ENCODE results near the gene LHPP. TPM values are rescaled to one million over a fixed set of nuclear protein-coding genes. Genes with fewer than 3 reads are reported as not detected.

Gene LHPP
- total and polyA plus RNA-seq, 2 experiments from 2014 or later, result 27.4 to 40.2 TPM

DNA sequence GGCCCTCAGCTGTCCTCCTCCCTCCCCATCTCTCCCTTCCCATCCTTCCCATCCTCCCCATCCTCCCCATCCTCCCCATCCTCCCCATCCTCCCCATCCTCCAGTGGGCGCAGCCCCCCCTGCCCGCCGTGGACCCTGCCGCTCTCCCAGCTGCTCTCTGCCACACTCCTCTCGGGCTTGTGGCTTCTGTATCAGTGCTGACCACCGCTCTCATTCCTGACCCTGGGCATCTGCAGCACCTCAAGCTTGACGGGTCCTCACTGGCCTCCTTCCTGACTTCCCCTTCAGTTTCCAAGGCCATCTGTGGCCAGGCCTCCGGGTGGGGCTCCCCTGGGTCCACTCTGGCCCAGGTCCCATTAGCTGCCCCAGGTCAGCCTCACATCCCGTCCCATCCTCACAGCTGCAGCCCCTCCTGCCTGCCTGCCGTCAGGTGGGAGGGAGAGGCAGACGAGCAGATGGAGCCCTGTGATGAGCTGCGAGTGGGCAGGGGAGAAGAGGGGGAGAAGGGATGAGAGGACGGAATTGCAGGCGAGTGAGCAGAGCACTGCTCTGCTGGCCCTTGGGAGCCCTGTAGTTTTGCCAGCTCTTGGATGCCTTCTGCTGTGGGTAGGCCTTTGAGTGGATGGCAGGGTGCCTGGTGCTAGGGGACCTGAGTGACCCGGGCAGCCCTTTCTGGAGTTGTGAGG, 35.7 kb downstream of the LHPP start:
- H3K9me2 ChIP-seq (ENCODE audit: insufficient read depth), result no peaks in the 10 kb centered on the region
- H4K20me1 ChIP-seq (replicated peaks; ENCODE audit: insufficient read depth), result no peaks in the 10 kb centered on the region; the same call in 1 of the 2 replicates
- 0 out of 2 replicates have a peak, but pooled peaks cover 5% of the 10 kb centered on the region for H3F3A ChIP-seq (replicated peaks; ENCODE audit: low read depth)
- H3K27me3 ChIP-seq (ENCODE audit: insufficient read depth), result no peaks in the 10 kb centered on the region
- H3K9me3 Mint-ChIP-seq, result peaks cover 19% of the 10 kb centered on the region
- peaks cover 9% of the 10 kb centered on the region for H3K36me3 ChIP-seq (ENCODE audit: insufficient read depth)
- no peak overlapping the region for H3K4me2 ChIP-seq
- TF ChIP-seq, protein P1, sequence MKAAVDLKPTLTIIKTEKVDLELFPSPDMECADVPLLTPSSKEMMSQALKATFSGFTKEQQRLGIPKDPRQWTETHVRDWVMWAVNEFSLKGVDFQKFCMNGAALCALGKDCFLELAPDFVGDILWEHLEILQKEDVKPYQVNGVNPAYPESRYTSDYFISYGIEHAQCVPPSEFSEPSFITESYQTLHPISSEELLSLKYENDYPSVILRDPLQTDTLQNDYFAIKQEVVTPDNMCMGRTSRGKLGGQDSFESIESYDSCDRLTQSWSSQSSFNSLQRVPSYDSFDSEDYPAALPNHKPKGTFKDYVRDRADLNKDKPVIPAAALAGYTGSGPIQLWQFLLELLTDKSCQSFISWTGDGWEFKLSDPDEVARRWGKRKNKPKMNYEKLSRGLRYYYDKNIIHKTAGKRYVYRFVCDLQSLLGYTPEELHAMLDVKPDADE (IDR thresholded peaks at IDR 0.05), result no peak
- no peak for TF ChIP-seq ZNF331 (CRISPR knock-in tag; IDR thresholded peaks at IDR 0.05; ENCODE audit: low read depth)
- no peak for TF ChIP-seq ZNF462 (CRISPR knock-in tag; IDR thresholded peaks at IDR 0.05)
- TF ChIP-seq EZH2phosphoT487 (IDR thresholded peaks at IDR 0.05; ENCODE audit: unreplicated experiment), result no peak
- no peak for TF ChIP-seq CTCF (conservative IDR thresholded peaks at IDR 0.05; ENCODE audit: low read depth in 2 of 2)
- TF ChIP-seq NANOG (IDR thresholded peaks at IDR 0.05; ENCODE audit: borderline replicate concordance), result no peak
- TF ChIP-seq ZNF114 (CRISPR knock-in tag; IDR thresholded peaks at IDR 0.05), result no peak
- TF ChIP-seq EZH2 (IDR thresholded peaks at IDR 0.05; ENCODE audit: low read depth, unreplicated experiment), result no peak
- no peak overlapping the region for H3K27ac ChIP-seq (ENCODE audit: low read depth)
- peaks cover 20% of the 10 kb centered on the region for H3K4me1 ChIP-seq (ENCODE audit: insufficient read depth)
- no peaks in the 10 kb centered on the region for H3K79me2 ChIP-seq (replicated peaks; ENCODE audit: insufficient read depth)
- H3K4me1 Mint-ChIP-seq, result peaks cover 34% of the 10 kb centered on the region
- no peak for DNase-seq (ENCODE audit: low spot score)
- H2AFZ ChIP-seq, result no peak overlapping the region
- peaks cover 7% of the 10 kb centered on the region for H3K27me3 Mint-ChIP-seq (ENCODE audit: insufficient read depth, low read depth, poor library complexity)
- H3K36me3 Mint-ChIP-seq (ENCODE audit: low read depth), result peaks cover 38% of the 10 kb centered on the region
- ATAC-seq, result peak; percentile 24
- no peak overlapping the region for H3K4me3 Mint-ChIP-seq
- H3K27ac Mint-ChIP-seq, result no peak overlapping the region
- H3K4me3 ChIP-seq, result no peak overlapping the region

Data from GM23338 (cell line).